Measurements from ENCODE around the gene ASAP2.

ASAP2 gene

DNA sequence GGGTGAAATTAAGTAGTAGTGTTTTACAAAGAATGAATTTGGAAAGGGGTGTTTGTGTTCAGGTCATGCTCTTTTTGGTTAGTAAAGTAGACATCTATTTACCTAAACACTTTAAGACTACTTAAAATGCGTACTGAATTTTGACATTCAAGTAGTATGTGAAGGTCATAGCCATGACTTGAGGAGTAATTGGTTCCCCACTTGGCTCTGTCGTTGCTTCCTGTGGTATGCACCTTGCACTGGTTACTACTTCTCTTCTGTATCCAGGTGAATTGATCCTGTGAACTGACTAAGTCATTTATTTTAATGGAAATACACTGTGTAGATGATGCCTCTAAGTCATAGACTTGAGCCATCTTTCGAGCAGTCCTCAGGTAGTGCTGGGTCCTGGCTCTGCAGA, 118.8 kb downstream of the ASAP2 start:
- H4K20me1 ChIP-seq (ENCODE audit: insufficient read depth, low read length, poor library complexity, severe bottlenecking) = no peaks in the 10 kb centered on the region
- H3K4me1 ChIP-seq (ENCODE audit: insufficient read depth, low read length, poor library complexity, severe bottlenecking) = peaks cover 7% of the 10 kb centered on the region
- no peaks in the 10 kb centered on the region for H3K27me3 ChIP-seq (ENCODE audit: insufficient read depth, low read length, poor library complexity, severe bottlenecking)
- H3K9ac ChIP-seq (ENCODE audit: low read depth, low read length, poor library complexity, severe bottlenecking) = no peak overlapping the region
- H3K9me2 ChIP-seq (replicated peaks; ENCODE audit: low read depth, low read length) = no peaks in the 10 kb centered on the region
- H3K4me2 ChIP-seq (ENCODE audit: low read depth, low read length, poor library complexity, severe bottlenecking) = no peak overlapping the region
- H3K4me3 ChIP-seq (ENCODE audit: low read length, poor library complexity, severe bottlenecking) = no peak overlapping the region
- H3K36me3 ChIP-seq (ENCODE audit: insufficient read depth, low read length) = peaks cover 62% of the 10 kb centered on the region; the same call in 1 of the 2 replicates
- no peaks in the 10 kb centered on the region for H3K9me3 ChIP-seq (ENCODE audit: insufficient read depth, low read depth, low read length)
- no peaks in the 10 kb centered on the region for H3F3A ChIP-seq (ENCODE audit: low read depth)
- H2AFZ ChIP-seq (ENCODE audit: low read length) = no peak overlapping the region
- no peak for TF ChIP-seq EZH2phosphoT487 (IDR thresholded peaks at IDR 0.05; ENCODE audit: borderline replicate concordance)
- TF ChIP-seq, protein P1, sequence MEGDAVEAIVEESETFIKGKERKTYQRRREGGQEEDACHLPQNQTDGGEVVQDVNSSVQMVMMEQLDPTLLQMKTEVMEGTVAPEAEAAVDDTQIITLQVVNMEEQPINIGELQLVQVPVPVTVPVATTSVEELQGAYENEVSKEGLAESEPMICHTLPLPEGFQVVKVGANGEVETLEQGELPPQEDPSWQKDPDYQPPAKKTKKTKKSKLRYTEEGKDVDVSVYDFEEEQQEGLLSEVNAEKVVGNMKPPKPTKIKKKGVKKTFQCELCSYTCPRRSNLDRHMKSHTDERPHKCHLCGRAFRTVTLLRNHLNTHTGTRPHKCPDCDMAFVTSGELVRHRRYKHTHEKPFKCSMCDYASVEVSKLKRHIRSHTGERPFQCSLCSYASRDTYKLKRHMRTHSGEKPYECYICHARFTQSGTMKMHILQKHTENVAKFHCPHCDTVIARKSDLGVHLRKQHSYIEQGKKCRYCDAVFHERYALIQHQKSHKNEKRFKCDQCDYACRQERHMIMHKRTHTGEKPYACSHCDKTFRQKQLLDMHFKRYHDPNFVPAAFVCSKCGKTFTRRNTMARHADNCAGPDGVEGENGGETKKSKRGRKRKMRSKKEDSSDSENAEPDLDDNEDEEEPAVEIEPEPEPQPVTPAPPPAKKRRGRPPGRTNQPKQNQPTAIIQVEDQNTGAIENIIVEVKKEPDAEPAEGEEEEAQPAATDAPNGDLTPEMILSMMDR (conservative IDR thresholded peaks at IDR 0.05; ENCODE audit: low read length) = no peak
- no peaks in the 10 kb centered on the region for H3K79me2 ChIP-seq (ENCODE audit: insufficient read depth, low read length)

DNA sequence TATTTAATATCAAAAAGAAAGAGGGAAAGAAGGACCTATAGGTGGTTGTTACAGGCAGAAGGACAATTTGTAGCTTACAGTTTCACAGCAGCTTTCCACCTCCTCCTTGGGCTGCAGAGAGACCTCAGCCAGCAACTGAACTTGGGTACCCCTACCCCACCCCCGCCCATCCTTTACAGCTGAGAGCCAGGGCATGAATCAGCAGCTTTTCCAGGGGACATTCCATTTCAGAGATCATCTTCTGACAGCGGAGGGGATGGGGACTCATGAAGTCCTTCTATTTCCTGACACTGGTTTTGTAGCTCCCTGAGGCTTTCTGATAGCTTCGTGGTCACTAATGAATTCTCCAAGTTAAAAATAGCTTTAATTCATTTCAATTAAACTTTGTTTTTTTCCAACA, 120.4 kb downstream of the ASAP2 start:
- Histone ChIP-seq H3K9me3 (ENCODE audit: insufficient read depth, low read depth, low read length) (no peaks in the 10 kb centered on the region), H3K9me2 (replicated peaks; ENCODE audit: low read depth, low read length) (no peaks in the 10 kb centered on the region), H3K4me3 (ENCODE audit: low read length, poor library complexity, severe bottlenecking) (no peak overlapping the region), H4K20me1 (ENCODE audit: insufficient read depth, low read length, poor library complexity, severe bottlenecking) (no peaks in the 10 kb centered on the region), H3K79me2 (ENCODE audit: insufficient read depth, low read length) (no peaks in the 10 kb centered on the region), H3K4me2 (ENCODE audit: low read depth, low read length, poor library complexity, severe bottlenecking) (no peak overlapping the region), H2AFZ (ENCODE audit: low read length) (no peak overlapping the region), H3K36me3 (ENCODE audit: insufficient read depth, low read length) (peaks cover 58% of the 10 kb centered on the region; the same call in 1 of the 2 replicates), H3K4me1 (ENCODE audit: insufficient read depth, low read length, poor library complexity, severe bottlenecking) (peaks cover 7% of the 10 kb centered on the region), H3K27me3 (ENCODE audit: insufficient read depth, low read length, poor library complexity, severe bottlenecking) (no peaks in the 10 kb centered on the region), H3K9ac (ENCODE audit: low read depth, low read length, poor library complexity, severe bottlenecking) (no peak overlapping the region), H3F3A (ENCODE audit: low read depth) (no peaks in the 10 kb centered on the region)
- no peak for TF ChIP-seq EZH2phosphoT487 (IDR thresholded peaks at IDR 0.05; ENCODE audit: borderline replicate concordance)
- TF ChIP-seq, protein P1 (conservative IDR thresholded peaks at IDR 0.05; ENCODE audit: low read length) = no peak

DNA sequence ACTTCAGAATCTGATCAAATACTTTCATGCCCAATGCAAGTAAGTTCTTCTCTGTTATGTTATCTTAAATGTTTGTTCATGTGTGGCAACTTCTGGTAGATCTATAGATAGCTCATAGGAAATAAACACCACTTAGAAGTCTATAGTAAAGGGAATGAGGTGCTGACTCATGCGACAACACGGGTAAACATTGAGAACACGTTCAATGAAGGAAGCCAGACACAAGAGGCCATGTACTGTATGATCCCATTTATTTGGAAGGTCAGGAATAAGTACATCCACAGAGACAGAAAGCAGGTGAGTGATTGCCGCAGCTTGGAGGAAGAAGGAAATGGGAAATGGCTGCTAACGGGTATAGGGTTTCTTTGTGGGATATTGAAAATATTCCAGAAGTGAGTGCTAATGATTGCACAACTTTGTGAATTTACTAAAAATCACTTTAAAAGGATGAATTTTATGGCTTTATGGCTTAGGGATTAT, 121.3 kb downstream of the ASAP2 start:
- Histone ChIP-seq H3K9ac (ENCODE audit: low read depth, low read length, poor library complexity, severe bottlenecking) (no peak overlapping the region), H3K36me3 (ENCODE audit: insufficient read depth, low read length) (peaks cover 50% of the 10 kb centered on the region; the same call in 1 of the 2 replicates), H3K9me2 (replicated peaks; ENCODE audit: low read depth, low read length) (no peaks in the 10 kb centered on the region), H3K9me3 (ENCODE audit: insufficient read depth, low read depth, low read length) (no peaks in the 10 kb centered on the region), H3K4me2 (ENCODE audit: low read depth, low read length, poor library complexity, severe bottlenecking) (no peak overlapping the region), H3K4me3 (ENCODE audit: low read length, poor library complexity, severe bottlenecking) (no peak overlapping the region), H3K79me2 (ENCODE audit: insufficient read depth, low read length) (no peaks in the 10 kb centered on the region), H4K20me1 (ENCODE audit: insufficient read depth, low read length, poor library complexity, severe bottlenecking) (no peaks in the 10 kb centered on the region), H3F3A (ENCODE audit: low read depth) (no peaks in the 10 kb centered on the region), H3K4me1 (ENCODE audit: insufficient read depth, low read length, poor library complexity, severe bottlenecking) (peaks cover 7% of the 10 kb centered on the region), H3K27me3 (ENCODE audit: insufficient read depth, low read length, poor library complexity, severe bottlenecking) (no peaks in the 10 kb centered on the region), H2AFZ (ENCODE audit: low read length) (no peak overlapping the region)
- TF ChIP-seq, protein P1 (conservative IDR thresholded peaks at IDR 0.05; ENCODE audit: low read length) = no peak
- TF ChIP-seq EZH2phosphoT487 (IDR thresholded peaks at IDR 0.05; ENCODE audit: borderline replicate concordance) = no peak
